HG02610 (cell line): ENCODE results near the gene AIM2.
A peak's percentile ranks its signal among the peaks of the same experiment; 100 is the strongest.

Experiments
- ATAC-seq: cut with Tn5 transposase; IDR thresholded peaks from one replicate; pipeline ENCODE4 v1.9.1; 2021; ENCODE audit warnings: mild to moderate bottlenecking, moderate library complexity; ENCODE audit not compliant: unreplicated experiment

The AIM2 gene

DNA sequence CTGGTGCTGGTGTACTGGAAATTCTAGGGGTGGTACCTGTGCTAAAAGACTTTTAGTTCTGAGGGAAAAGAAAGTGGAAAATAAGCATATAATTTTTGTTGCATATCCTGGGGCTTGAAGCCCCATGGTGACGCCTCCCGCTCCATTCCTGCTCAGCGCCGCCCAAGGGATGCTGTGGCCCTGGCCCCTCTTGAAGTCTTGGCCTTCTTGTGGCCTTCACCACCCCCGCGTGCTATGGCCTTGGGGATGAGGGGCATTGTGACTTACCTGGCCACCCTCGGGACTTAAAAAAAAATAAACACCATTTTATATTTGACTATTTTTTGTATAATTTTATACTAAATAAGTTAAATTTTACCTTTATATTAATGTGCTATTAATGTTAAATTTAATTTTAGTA lies 51.5 kb downstream of the AIM2 start:
- no peak for ATAC-seq

DNA sequence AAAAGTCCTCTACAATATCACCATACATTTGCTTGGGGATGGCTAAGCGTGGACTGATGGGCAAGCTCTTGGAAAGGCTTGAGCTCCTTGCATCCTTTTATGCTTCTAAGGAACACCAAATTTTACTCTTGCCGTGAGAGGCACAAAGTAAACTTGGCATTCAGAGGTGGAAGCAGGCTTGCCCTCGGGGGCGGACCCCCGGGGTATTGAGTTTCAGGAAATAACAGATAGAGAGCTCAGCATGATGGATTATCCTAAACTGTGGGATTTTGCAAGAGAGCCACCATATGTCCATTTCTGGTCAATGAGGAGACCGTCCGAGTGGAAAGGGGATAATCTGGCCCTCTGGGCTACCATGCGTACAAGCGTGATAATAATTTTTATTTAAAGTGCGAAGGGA lies 52.8 kb downstream of the AIM2 start:
- no peak for ATAC-seq

DNA sequence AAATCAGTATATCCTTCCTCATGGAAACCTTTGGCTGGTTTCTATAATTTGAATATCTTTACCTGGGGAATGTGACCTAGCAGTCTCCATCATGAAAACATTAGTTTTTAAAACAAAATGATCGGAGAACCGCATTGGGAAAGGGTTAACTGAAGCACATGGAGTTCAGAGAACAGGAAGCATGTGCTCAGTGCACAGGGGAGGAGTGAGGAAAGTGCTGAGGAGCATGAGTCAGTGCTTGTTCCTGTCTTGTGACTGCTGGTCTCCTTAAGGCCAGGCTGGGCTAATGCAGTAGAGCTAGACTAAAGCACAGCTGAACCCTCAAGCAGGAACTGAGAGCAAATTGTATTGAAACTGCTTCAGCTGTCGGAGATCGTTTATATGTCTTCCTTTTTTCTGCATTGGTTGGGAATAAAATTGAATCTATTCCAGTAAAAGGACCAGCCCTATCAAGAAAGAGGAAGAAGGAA lies 61.1 kb downstream of the AIM2 start:
- peak; percentile 96 for ATAC-seq

DNA sequence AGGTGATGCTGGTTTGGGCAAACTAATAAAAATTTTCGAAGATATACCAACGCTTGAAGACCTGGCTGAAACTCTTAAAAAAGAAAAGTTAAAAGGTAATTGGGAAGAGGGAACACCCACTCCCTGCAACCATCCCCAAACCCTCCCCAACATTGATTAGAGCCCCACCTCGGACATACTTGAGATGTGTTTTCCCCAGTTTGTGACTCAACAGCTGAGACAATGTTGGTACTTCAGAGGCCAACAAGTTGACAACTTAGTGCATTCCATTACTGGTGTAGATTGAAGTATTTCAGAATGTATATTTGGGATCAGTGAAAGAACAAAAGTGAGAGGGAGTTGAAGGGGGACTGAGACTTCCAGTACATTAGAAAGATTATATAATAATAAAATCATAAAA lies 61.7 kb downstream of the AIM2 start:
- ATAC-seq, result no peak

GRCh38 chr1:159014003-159014571 lies 62.5 kb downstream of the AIM2 start:
- no peak for ATAC-seq

DNA sequence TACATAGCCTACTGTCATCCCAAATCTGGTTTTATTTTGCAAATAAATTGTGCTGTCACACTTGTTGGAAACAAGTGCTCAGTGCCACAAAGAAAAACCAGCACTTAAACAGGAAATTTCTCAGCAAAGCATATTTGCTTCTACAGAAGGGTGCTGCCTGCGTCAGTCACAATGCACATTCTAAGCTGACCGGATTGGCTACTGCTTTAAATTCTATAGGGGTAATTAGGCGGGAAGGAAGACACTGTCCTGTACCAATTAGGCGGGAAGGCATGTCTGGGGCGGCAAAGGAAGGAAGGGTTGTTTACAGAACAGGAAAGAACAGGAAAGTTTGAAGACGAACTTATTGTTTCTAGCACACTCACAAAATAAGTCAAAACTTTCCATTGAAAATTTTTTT lies 64.1 kb downstream of the AIM2 start:
- no peak for ATAC-seq
